ENCODE data around the gene CCDC32.

Gene CCDC32

GRCh38 chr15:40555876-40556275, 9.0 kb downstream of the CCDC32 start:
- Histone ChIP-seq H3K27ac (replicated peaks) (no peak overlapping the region), H3K4me3 (replicated peaks; ENCODE audit: insufficient read depth, low read length) (no peak overlapping the region), H3K27me3 (ENCODE audit: insufficient read depth, poor library complexity, severe bottlenecking) (no peaks in the 10 kb centered on the region)
- no peak for DNase-seq (ENCODE audit: low read depth in 1 of 2, low spot score in 1 of 2)
- no peak for TF ChIP-seq POLR2AphosphoS5 (IDR thresholded peaks at IDR 0.05; ENCODE audit: low read depth)
- no peak for TF ChIP-seq CTCF (IDR thresholded peaks at IDR 0.05; ENCODE audit: insufficient read depth, low read length)
- no peak for TF ChIP-seq REST (IDR thresholded peaks at IDR 0.05; ENCODE audit: insufficient replicate concordance, low read depth)
- TF ChIP-seq GABPA (IDR thresholded peaks at IDR 0.05; ENCODE audit: low read depth): no peak
- no peak for TF ChIP-seq SPI1 (IDR thresholded peaks at IDR 0.05; ENCODE audit: borderline replicate concordance, low read depth)

- TF ChIP-seq SPI1 (IDR thresholded peaks at IDR 0.05; ENCODE audit: borderline replicate concordance, low read depth) (no peak), POLR2AphosphoS5 (IDR thresholded peaks at IDR 0.05; ENCODE audit: low read depth) (no peak), CTCF (IDR thresholded peaks at IDR 0.05; ENCODE audit: insufficient read depth, low read length) (no peak), GABPA (IDR thresholded peaks at IDR 0.05; ENCODE audit: low read depth) (no peak), REST (IDR thresholded peaks at IDR 0.05; ENCODE audit: insufficient replicate concordance, low read depth) (no peak)
- no peaks in the 10 kb centered on the region for H3K27me3 ChIP-seq (ENCODE audit: insufficient read depth, poor library complexity, severe bottlenecking)
- H3K4me3 ChIP-seq (replicated peaks; ENCODE audit: insufficient read depth, low read length): no peak overlapping the region
- H3K27ac ChIP-seq (replicated peaks): no peak overlapping the region
- DNase-seq (ENCODE audit: low read depth in 1 of 2, low spot score in 1 of 2): no peak
Observed at GRCh38 chr15:40554161-40554525, 10.7 kb downstream of the CCDC32 start.

GRCh38 chr15:40550341-40551037, 14.4 kb downstream of the CCDC32 start:
- Histone ChIP-seq H3K27me3 (ENCODE audit: insufficient read depth, poor library complexity, severe bottlenecking) (no peaks in the 10 kb centered on the region), H3K27ac (replicated peaks) (no peak overlapping the region)

GRCh38 chr15:40549894-40550293, 14.9 kb downstream of the CCDC32 start:
- Histone ChIP-seq H3K4me3 (replicated peaks; ENCODE audit: insufficient read depth, low read length) (no peak overlapping the region), H3K27ac (replicated peaks) (no peak overlapping the region), H3K27me3 (ENCODE audit: insufficient read depth, poor library complexity, severe bottlenecking) (no peaks in the 10 kb centered on the region)
- TF ChIP-seq SPI1 (IDR thresholded peaks at IDR 0.05; ENCODE audit: borderline replicate concordance, low read depth) (no peak), POLR2AphosphoS5 (IDR thresholded peaks at IDR 0.05; ENCODE audit: low read depth) (no peak), REST (IDR thresholded peaks at IDR 0.05; ENCODE audit: insufficient replicate concordance, low read depth) (no peak), GABPA (IDR thresholded peaks at IDR 0.05; ENCODE audit: low read depth) (no peak), CTCF (IDR thresholded peaks at IDR 0.05; ENCODE audit: insufficient read depth, low read length) (no peak)
- no peak for DNase-seq (ENCODE audit: low read depth in 1 of 2, low spot score in 1 of 2)

More at GRCh38 chr15:40550341-40551037, 14.4 kb downstream of the CCDC32 start:
- no peak for DNase-seq (ENCODE audit: low read depth in 1 of 2, low spot score in 1 of 2)
- no peak overlapping the region for H3K4me3 ChIP-seq (replicated peaks; ENCODE audit: insufficient read depth, low read length)
- TF ChIP-seq SPI1 (IDR thresholded peaks at IDR 0.05; ENCODE audit: borderline replicate concordance, low read depth): peak; percentile 39; the same call in 1 of the 2 replicates
- no peak for TF ChIP-seq GABPA (IDR thresholded peaks at IDR 0.05; ENCODE audit: low read depth)

All from HL-60 (cell line).